Ishikawa (cell line): ENCODE data around the gene FTO.

Source experiments
- CEBPB ChIP-seq: IDR thresholded peaks from 2 replicates; pipeline ENCODE4 v1.6.1; 2012
- CREB1 ChIP-seq: IDR thresholded peaks from 2 replicates; pipeline ENCODE4 v1.6.1; 2012; ENCODE audit warnings: low read depth
- EP300 ChIP-seq: IDR thresholded peaks from 2 replicates; pipeline ENCODE4 v1.6.1; 2012; ENCODE audit warnings: borderline replicate concordance
- NFIC ChIP-seq: IDR thresholded peaks from 2 replicates; pipeline ENCODE4 v1.6.1; 2012
- RAD21 ChIP-seq: IDR thresholded peaks from 2 replicates; pipeline ENCODE4 v1.6.1; 2012; ENCODE audit warnings: low read depth
- TAF1 ChIP-seq: IDR thresholded peaks from 2 replicates; pipeline ENCODE4 v1.6.1; 2012; ENCODE audit warnings: low read depth, mild to moderate bottlenecking
- YY1 ChIP-seq: IDR thresholded peaks from 2 replicates; pipeline ENCODE4 v1.6.1; 2012; ENCODE audit warnings: low read depth
- ZBTB7A ChIP-seq: IDR thresholded peaks from 2 replicates; pipeline ENCODE4 v1.6.1; 2012; ENCODE audit warnings: low read depth
- TF ChIP-seq, protein P1 (sequence below): IDR thresholded peaks from 2 replicates; pipeline ENCODE4 v1.6.1; 2012; ENCODE audit warnings: low read depth, mild to moderate bottlenecking

DNA sequence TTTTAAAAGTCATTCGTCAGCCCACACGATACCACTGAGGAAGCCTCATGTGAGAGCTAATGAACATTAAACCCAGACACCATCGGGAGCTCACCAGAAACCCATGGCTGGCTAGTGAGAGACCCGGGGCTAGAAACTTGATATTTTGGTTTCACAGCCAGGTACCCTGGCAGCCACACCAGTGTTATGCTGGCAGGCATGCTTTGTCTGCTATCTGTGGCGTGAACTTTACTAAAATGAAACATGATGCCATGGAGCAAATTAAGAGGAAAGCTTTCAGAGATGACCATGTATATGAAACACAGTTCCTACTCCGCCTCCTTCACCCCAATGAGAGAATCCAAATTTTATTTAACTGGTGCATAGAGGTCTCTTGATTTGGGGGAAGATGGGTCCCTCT lies 291.4 kb downstream of the FTO start:
- no peak for TF ChIP-seq YY1
- TF ChIP-seq, protein P1, sequence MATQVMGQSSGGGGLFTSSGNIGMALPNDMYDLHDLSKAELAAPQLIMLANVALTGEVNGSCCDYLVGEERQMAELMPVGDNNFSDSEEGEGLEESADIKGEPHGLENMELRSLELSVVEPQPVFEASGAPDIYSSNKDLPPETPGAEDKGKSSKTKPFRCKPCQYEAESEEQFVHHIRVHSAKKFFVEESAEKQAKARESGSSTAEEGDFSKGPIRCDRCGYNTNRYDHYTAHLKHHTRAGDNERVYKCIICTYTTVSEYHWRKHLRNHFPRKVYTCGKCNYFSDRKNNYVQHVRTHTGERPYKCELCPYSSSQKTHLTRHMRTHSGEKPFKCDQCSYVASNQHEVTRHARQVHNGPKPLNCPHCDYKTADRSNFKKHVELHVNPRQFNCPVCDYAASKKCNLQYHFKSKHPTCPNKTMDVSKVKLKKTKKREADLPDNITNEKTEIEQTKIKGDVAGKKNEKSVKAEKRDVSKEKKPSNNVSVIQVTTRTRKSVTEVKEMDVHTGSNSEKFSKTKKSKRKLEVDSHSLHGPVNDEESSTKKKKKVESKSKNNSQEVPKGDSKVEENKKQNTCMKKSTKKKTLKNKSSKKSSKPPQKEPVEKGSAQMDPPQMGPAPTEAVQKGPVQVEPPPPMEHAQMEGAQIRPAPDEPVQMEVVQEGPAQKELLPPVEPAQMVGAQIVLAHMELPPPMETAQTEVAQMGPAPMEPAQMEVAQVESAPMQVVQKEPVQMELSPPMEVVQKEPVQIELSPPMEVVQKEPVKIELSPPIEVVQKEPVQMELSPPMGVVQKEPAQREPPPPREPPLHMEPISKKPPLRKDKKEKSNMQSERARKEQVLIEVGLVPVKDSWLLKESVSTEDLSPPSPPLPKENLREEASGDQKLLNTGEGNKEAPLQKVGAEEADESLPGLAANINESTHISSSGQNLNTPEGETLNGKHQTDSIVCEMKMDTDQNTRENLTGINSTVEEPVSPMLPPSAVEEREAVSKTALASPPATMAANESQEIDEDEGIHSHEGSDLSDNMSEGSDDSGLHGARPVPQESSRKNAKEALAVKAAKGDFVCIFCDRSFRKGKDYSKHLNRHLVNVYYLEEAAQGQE, result no peak
- TF ChIP-seq RAD21, result no peak
- TF ChIP-seq CEBPB, result no peak
- no peak for TF ChIP-seq TAF1
- no peak for TF ChIP-seq EP300
- TF ChIP-seq NFIC, result no peak
- TF ChIP-seq CREB1, result no peak
- TF ChIP-seq ZBTB7A, result no peak
